ENCODE data around the gene AIMP2. TPM values are rescaled to one million over a fixed set of nuclear protein-coding genes. Genes with fewer than 3 reads are reported as not detected.
"Not testable (repeated sequence)": the region's sequence is repeated elsewhere in the genome, so short reads cannot be mapped to it uniquely, and the experiment has no call there.

The AIMP2 gene
- polyA plus RNA-seq, 1 donor, result 24.7 TPM

- Histone ChIP-seq H3K27ac (ENCODE audit: low read length) (no peak overlapping the region), H3K4me3 (ENCODE audit: low read length) (no peak overlapping the region), H3K9me3 (ENCODE audit: control insufficient read depth, low read depth, low read length) (no peaks in the 10 kb centered on the region), H3K36me3 (ENCODE audit: control insufficient read depth, insufficient read depth, low read length) (peaks cover 74% of the 10 kb centered on the region), H3K27me3 (ENCODE audit: control insufficient read depth, insufficient read depth, low read length) (no peaks in the 10 kb centered on the region), H3K4me1 (ENCODE audit: control insufficient read depth, insufficient read depth, low read length) (no peaks in the 10 kb centered on the region)
- no CpG with 5 or more reads among the region's 13 CpGs for WGBS (ENCODE audit: insufficient coverage, low lambda C conversion rate)
- DNase-seq, result no peak
These were observed 26.6 kb downstream of the AIMP2 start for GRCh38 chr7:6035686-6036085.

- no peak for DNase-seq
- H3K27me3 ChIP-seq (ENCODE audit: control insufficient read depth, insufficient read depth, low read length), result no peaks in the 10 kb centered on the region
- 80% methylated on average over 1 of the region's 4 CpGs for WGBS (ENCODE audit: insufficient coverage, low lambda C conversion rate)
- no peaks in the 10 kb centered on the region for H3K9me3 ChIP-seq (ENCODE audit: control insufficient read depth, low read depth, low read length)
- H3K4me3 ChIP-seq (ENCODE audit: low read length), result no peak overlapping the region
- H3K4me1 ChIP-seq (ENCODE audit: control insufficient read depth, insufficient read depth, low read length), result no peaks in the 10 kb centered on the region
- H3K36me3 ChIP-seq (ENCODE audit: control insufficient read depth, insufficient read depth, low read length), result peaks cover 53% of the 10 kb centered on the region
- no peak overlapping the region for H3K27ac ChIP-seq (ENCODE audit: low read length)
These were observed 40.7 kb downstream of the AIMP2 start for GRCh38 chr7:6049780-6050179.

GRCh38 chr7:6051185-6051584 is 42.1 kb downstream of the AIMP2 start:
- H3K36me3 ChIP-seq (ENCODE audit: control insufficient read depth, insufficient read depth, low read length), result peaks cover 44% of the 10 kb centered on the region
- H3K27ac ChIP-seq (ENCODE audit: low read length); H3K4me3 ChIP-seq (ENCODE audit: low read length); H3K4me1 ChIP-seq (ENCODE audit: control insufficient read depth, insufficient read depth, low read length); H3K27me3 ChIP-seq (ENCODE audit: control insufficient read depth, insufficient read depth, low read length); DNase-seq; H3K9me3 ChIP-seq (ENCODE audit: control insufficient read depth, low read depth, low read length): not testable (repeated sequence)
- no CpG with 5 or more reads among the region's 9 CpGs for WGBS (ENCODE audit: insufficient coverage, low lambda C conversion rate)

GRCh38 chr7:6056616-6057015 is 47.5 kb downstream of the AIMP2 start:
- Histone ChIP-seq H3K9me3 (ENCODE audit: control insufficient read depth, low read depth, low read length) (peaks cover 4% of the 10 kb centered on the region), H3K27me3 (ENCODE audit: control insufficient read depth, insufficient read depth, low read length) (no peaks in the 10 kb centered on the region), H3K4me1 (ENCODE audit: control insufficient read depth, insufficient read depth, low read length) (peaks cover 5% of the 10 kb centered on the region), H3K27ac (ENCODE audit: low read length) (peak overlapping the region; percentile 2), H3K4me3 (ENCODE audit: low read length) (no peak overlapping the region), H3K36me3 (ENCODE audit: control insufficient read depth, insufficient read depth, low read length) (peaks cover 17% of the 10 kb centered on the region)
- no CpG with 5 or more reads among the region's 1 CpG for WGBS (ENCODE audit: insufficient coverage, low lambda C conversion rate)
- peak in 1 of 2 donors; percentile 16 for DNase-seq

GRCh38 chr7:6057316-6058129 is 48.5 kb downstream of the AIMP2 start:
- Histone ChIP-seq H3K9me3 (ENCODE audit: control insufficient read depth, low read depth, low read length) (peaks cover 4% of the 10 kb centered on the region), H3K4me3 (ENCODE audit: low read length) (peak overlapping the region; percentile 93), H3K27ac (ENCODE audit: low read length) (peak overlapping the region; percentile 93), H3K4me1 (ENCODE audit: control insufficient read depth, insufficient read depth, low read length) (peaks cover 5% of the 10 kb centered on the region), H3K36me3 (ENCODE audit: control insufficient read depth, insufficient read depth, low read length) (peaks cover 16% of the 10 kb centered on the region), H3K27me3 (ENCODE audit: control insufficient read depth, insufficient read depth, low read length) (no peaks in the 10 kb centered on the region)
- 20% methylated on average over 2 of the region's 14 CpGs for WGBS (ENCODE audit: insufficient coverage, low lambda C conversion rate)
- peak in 1 of 2 donors; percentile 13 for DNase-seq

GRCh38 chr7:6059941-6060340 is 50.9 kb downstream of the AIMP2 start:
- H3K27ac ChIP-seq (ENCODE audit: low read length); H3K9me3 ChIP-seq (ENCODE audit: control insufficient read depth, low read depth, low read length); DNase-seq; H3K27me3 ChIP-seq (ENCODE audit: control insufficient read depth, insufficient read depth, low read length); H3K36me3 ChIP-seq (ENCODE audit: control insufficient read depth, insufficient read depth, low read length); H3K4me3 ChIP-seq (ENCODE audit: low read length); H3K4me1 ChIP-seq (ENCODE audit: control insufficient read depth, insufficient read depth, low read length): not testable (repeated sequence)
- no CpG with 5 or more reads among the region's 11 CpGs for WGBS (ENCODE audit: insufficient coverage, low lambda C conversion rate)

DNA sequence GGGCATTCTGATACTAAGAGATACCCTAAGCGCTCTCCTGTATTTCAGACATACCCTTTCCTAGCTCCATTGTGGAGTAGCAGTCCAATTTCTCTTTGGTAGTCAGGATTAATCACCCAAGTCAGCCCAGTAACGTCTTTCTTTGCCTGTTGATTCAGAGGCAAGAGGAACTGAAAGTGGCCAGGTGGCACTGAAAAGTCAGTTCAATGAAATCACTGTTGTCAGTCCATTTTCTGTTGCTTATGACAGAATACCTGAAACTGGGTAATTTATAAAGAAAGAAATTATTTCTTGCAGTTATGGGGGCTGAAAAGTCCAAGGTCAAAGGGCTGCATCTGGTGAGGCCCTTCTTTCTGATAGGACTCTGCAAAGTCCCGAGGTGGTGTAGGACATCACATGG is 62.3 kb downstream of the AIMP2 start:
- Histone ChIP-seq H3K4me3 (ENCODE audit: low read length) (no peak overlapping the region), H3K36me3 (ENCODE audit: control insufficient read depth, insufficient read depth, low read length) (no peaks in the 10 kb centered on the region), H3K9me3 (ENCODE audit: control insufficient read depth, low read depth, low read length) (no peaks in the 10 kb centered on the region), H3K27ac (ENCODE audit: low read length) (no peak overlapping the region), H3K4me1 (ENCODE audit: control insufficient read depth, insufficient read depth, low read length) (no peaks in the 10 kb centered on the region), H3K27me3 (ENCODE audit: control insufficient read depth, insufficient read depth, low read length) (no peaks in the 10 kb centered on the region)
- WGBS (ENCODE audit: insufficient coverage, low lambda C conversion rate), result no CpG with 5 or more reads among the region's 3 CpGs
- no peak for DNase-seq

Other genes starting within 250 kb of the AIMP2 start
- 21.8 TPM for gene RNF216, start 227.6 kb upstream of the AIMP2 start, polyA plus RNA-seq
- 0.54 TPM for gene OCM, start 128.5 kb upstream of the AIMP2 start, polyA plus RNA-seq
- 56.4 TPM for gene CCZ1, start 110.5 kb upstream of the AIMP2 start, polyA plus RNA-seq
- 0.52 TPM for gene RSPH10B, start 38.6 kb upstream of the AIMP2 start, polyA plus RNA-seq
- 10.2 TPM for gene PMS2, start 223 bp upstream of the AIMP2 start, polyA plus RNA-seq
- 2.4 TPM for gene ANKRD61, start 22.1 kb downstream of the AIMP2 start, polyA plus RNA-seq
- gene EIF2AK1, start 49.9 kb downstream of the AIMP2 start, polyA plus RNA-seq, result 75.4 TPM
- 11.2 TPM for gene USP42, start 95.7 kb downstream of the AIMP2 start, polyA plus RNA-seq